Measurements from ENCODE around the gene BDKRB2.

The BDKRB2 gene

GRCh38 chr14:96261772-96262655 lies 57.4 kb downstream of the BDKRB2 start:
- Histone ChIP-seq H3K4me3 (ENCODE audit: low read depth, low read length) (no peak overlapping the region), H3K36me3 (no peaks in the 10 kb centered on the region), H3K4me1 (peaks cover 4% of the 10 kb centered on the region), H3K27me3 (no peaks in the 10 kb centered on the region), H3K9me3 (no peaks in the 10 kb centered on the region)
- peak; percentile 18; the same call in 1 of the 2 replicates for TF ChIP-seq CTCF (IDR thresholded peaks at IDR 0.05; ENCODE audit: low read depth, low read length)
- no peak for DNase-seq

GRCh38 chr14:96263347-96264199 lies 58.9 kb downstream of the BDKRB2 start:
- H3K36me3 ChIP-seq = no peaks in the 10 kb centered on the region
- no peaks in the 10 kb centered on the region for H3K27me3 ChIP-seq
- H3K9me3 ChIP-seq = no peaks in the 10 kb centered on the region
- no peak overlapping the region for H3K4me3 ChIP-seq (ENCODE audit: low read depth, low read length)
- TF ChIP-seq CTCF (IDR thresholded peaks at IDR 0.05; ENCODE audit: low read depth, low read length) = no peak
- DNase-seq = no peak
- peaks cover 18% of the 10 kb centered on the region for H3K4me1 ChIP-seq

GRCh38 chr14:96264200-96264553 lies 59.5 kb downstream of the BDKRB2 start:
- H3K36me3 ChIP-seq = no peaks in the 10 kb centered on the region
- no peaks in the 10 kb centered on the region for H3K9me3 ChIP-seq
- DNase-seq = no peak
- no peak overlapping the region for H3K4me3 ChIP-seq (ENCODE audit: low read depth, low read length)
- H3K27me3 ChIP-seq = no peaks in the 10 kb centered on the region
- H3K4me1 ChIP-seq = peaks cover 24% of the 10 kb centered on the region
- TF ChIP-seq CTCF (IDR thresholded peaks at IDR 0.05; ENCODE audit: low read depth, low read length) = no peak

GRCh38 chr14:96264853-96265252 lies 60.2 kb downstream of the BDKRB2 start:
- Histone ChIP-seq H3K9me3 (no peaks in the 10 kb centered on the region), H3K4me3 (ENCODE audit: low read depth, low read length) (no peak overlapping the region), H3K36me3 (no peaks in the 10 kb centered on the region), H3K4me1 (peaks cover 30% of the 10 kb centered on the region), H3K27me3 (no peaks in the 10 kb centered on the region)
- DNase-seq = no peak
- TF ChIP-seq CTCF (IDR thresholded peaks at IDR 0.05; ENCODE audit: low read depth, low read length) = peak; percentile 62

DNA sequence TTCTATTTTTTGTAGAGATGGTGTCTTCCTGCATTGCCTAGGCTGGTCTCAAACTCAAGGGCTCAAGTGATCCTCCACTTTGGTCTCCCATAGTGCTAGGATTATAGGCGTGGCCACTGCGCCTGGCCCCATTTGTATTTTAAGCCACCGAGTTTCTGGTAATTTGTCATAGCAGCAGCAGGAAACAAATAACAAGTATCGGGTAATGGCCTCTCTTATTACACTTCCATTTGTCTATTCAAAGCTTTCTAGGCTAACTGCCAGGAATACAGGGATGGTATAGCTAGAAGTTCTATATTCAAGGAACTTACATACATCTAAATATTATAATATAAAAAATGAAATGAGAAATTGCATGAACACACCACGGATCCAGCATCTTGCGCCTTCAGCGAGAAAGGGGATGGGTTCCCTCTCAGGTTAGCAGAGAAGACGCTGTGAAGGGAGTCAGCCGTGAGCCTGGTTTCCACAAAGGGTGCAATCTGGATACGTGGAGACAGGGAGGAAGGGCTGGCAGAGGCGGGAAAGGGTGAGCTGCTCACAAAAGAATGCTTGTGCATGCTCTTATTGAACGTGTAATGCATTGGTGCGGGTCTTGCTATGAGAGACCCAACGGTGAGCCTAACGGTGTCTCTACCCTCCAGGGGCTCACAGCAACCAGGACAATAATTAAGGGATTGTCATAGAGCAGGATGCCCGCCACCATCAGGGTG lies 60.9 kb downstream of the BDKRB2 start:
- peaks cover 30% of the 10 kb centered on the region for H3K4me1 ChIP-seq
- no peaks in the 10 kb centered on the region for H3K9me3 ChIP-seq
- H3K4me3 ChIP-seq (ENCODE audit: low read depth, low read length) = no peak overlapping the region
- DNase-seq = no peak
- no peak for TF ChIP-seq CTCF (IDR thresholded peaks at IDR 0.05; ENCODE audit: low read depth, low read length)
- H3K36me3 ChIP-seq = no peaks in the 10 kb centered on the region
- no peaks in the 10 kb centered on the region for H3K27me3 ChIP-seq
